Measurements from ENCODE around the gene FNTB. TPM values are rescaled to one million over a fixed set of nuclear protein-coding genes. Genes with fewer than 3 reads are reported as not detected.
A peak's percentile ranks its signal among the peaks of the same experiment; 100 is the strongest.

The FNTB gene
- total RNA-seq, 1 donor from 2014 or later: 18.0 TPM

GRCh38 chr14:64973826-64974225 is 12.9 kb upstream of the FNTB start:
- H3K27me3 ChIP-seq (ENCODE audit: control insufficient read depth, insufficient read depth, low read length): peaks cover 3% of the 10 kb centered on the region
- no peaks in the 10 kb centered on the region for H3K36me3 ChIP-seq (ENCODE audit: control insufficient read depth, insufficient read depth, low read length)
- no peak overlapping the region for H3K4me3 ChIP-seq (ENCODE audit: low read depth, low read length)
- TF ChIP-seq CTCF (IDR thresholded peaks at IDR 0.05; ENCODE audit: insufficient read depth, low read length, poor library complexity, severe bottlenecking): no peak
- no peak for DNase-seq (ENCODE audit: low read depth)

DNA sequence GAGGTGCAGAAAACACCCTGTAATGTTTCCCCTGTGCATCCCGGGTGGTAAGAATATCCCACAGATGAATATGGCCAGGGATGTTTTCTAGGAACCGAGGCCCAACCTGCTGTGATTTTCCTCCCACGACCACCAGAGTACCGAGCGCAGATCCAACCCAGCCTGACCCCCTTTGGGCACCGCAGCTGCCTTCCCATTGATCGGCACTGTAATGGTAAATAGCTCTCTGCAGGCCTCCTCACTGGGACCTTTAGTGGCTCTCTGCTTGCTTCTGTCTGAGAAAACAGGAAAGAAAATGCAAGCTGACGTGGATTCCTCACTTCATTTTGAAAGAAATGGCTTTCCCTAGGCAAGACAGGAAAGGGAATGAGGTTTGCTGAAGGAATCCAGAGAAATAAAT is 12.1 kb upstream of the FNTB start:
- Histone ChIP-seq H3K36me3 (ENCODE audit: control insufficient read depth, insufficient read depth, low read length) (no peaks in the 10 kb centered on the region), H3K4me3 (ENCODE audit: low read depth, low read length) (no peak overlapping the region), H3K27me3 (ENCODE audit: control insufficient read depth, insufficient read depth, low read length) (peaks cover 3% of the 10 kb centered on the region)
- DNase-seq (ENCODE audit: low read depth): no peak
- TF ChIP-seq CTCF (IDR thresholded peaks at IDR 0.05; ENCODE audit: insufficient read depth, low read length, poor library complexity, severe bottlenecking): no peak

DNA sequence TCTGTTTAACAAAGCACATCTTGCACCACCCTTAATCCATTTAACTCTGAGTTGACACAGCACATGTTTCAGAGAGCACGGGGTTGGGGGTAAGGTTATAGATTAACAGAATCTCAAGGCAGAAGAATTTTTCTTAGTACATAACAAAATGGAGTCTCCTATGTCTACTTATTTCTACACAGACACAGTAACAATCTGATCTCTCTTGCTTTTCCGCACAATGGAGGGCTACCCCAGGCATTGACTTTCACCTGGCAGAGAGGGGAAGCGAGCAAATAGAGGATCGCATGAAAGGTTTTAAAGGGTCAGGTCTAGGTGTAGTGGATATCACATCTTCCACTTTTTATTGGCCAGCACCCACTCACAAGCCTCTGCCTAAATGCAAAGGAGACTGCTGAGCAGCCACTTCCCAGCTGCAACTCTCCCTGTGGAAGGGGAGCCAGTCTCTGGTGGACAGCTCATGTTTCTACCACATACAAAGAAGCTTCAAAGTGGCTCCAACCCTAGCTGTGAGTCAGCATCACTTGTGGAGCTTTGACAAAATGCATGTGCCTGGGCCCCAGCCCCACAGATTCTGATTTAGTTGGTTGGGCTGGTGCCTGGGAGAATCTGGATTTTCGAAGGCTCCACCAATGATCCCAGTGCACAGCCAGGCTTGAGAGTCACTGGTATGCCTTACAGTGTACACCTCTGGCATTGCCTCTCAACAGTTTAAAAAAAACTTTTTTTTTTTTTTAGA is 7.2 kb upstream of the FNTB start:
- no peaks in the 10 kb centered on the region for H3K27me3 ChIP-seq (ENCODE audit: control insufficient read depth, insufficient read depth, low read length)
- no peak overlapping the region for H3K4me3 ChIP-seq (ENCODE audit: low read depth, low read length)
- no peak for DNase-seq (ENCODE audit: low read depth)
- no peak for TF ChIP-seq CTCF (IDR thresholded peaks at IDR 0.05; ENCODE audit: insufficient read depth, low read length, poor library complexity, severe bottlenecking)
- H3K36me3 ChIP-seq (ENCODE audit: control insufficient read depth, insufficient read depth, low read length): no peaks in the 10 kb centered on the region

DNA sequence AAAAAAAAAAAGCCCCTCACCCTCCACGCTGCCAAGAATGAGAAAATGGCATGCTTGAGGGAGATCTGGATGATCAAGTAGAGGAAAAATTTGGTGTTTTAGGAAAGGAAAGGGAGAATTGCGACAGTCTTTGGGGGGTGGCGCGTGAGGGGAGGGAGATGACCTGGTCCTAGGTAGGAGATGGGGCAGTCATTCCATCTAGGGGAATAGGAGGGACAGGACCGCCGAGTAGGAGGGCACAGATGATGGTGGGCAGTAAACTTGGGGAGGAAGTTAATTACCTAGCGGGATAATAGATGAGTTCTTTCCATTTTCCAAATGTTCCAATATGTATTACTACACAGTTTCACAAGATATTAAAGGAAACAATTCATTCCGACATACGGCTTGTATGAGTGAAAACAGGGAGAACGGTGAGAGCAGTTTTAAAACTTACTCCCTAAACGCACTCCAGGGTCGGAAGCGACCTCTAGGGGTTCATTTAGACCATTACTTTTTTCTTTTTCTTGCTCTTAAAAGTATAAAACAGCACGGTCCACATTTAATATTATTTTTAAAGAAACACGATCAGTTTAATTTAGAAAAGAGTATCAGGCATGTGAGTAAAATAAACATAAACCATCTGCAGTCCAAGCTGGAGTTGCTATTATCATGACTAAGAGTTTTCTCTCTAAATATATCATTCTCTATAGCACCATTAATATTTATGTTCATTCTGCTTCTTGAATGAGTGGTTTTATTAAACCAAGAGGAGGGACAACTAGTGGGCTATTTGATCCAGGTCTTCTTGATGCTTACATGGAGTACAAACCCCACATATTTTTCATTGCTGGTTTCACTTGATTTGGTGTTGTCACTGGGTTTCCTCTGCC is 3.0 kb upstream of the FNTB start:
- no peak for DNase-seq (ENCODE audit: low read depth)
- H3K36me3 ChIP-seq (ENCODE audit: control insufficient read depth, insufficient read depth, low read length): no peaks in the 10 kb centered on the region
- peak; percentile 68 for TF ChIP-seq CTCF (IDR thresholded peaks at IDR 0.05; ENCODE audit: insufficient read depth, low read length, poor library complexity, severe bottlenecking)
- H3K4me3 ChIP-seq (ENCODE audit: low read depth, low read length): peak overlapping the region; percentile 30
- H3K27me3 ChIP-seq (ENCODE audit: control insufficient read depth, insufficient read depth, low read length): no peaks in the 10 kb centered on the region

DNA sequence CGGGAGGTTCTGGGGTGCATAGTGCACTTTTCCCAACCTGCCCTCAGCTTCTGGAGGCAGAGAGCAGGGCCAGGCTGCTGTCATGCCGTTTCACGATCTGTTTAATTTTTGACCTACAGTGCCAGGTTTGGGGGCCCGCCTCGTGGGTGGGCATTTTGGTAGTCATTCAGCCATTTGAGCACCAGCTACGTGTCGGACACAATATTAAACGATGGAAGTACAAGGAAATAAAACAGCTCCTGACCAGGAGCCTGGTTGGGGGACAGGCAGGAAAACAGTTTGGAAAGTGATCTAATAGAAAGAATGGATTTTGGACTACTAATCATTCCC is 708 bp downstream of the FNTB start:
- Histone ChIP-seq H3K27me3 (ENCODE audit: control insufficient read depth, insufficient read depth, low read length) (no peaks in the 10 kb centered on the region), H3K4me3 (ENCODE audit: low read depth, low read length) (peak overlapping the region; percentile 77), H3K36me3 (ENCODE audit: control insufficient read depth, insufficient read depth, low read length) (no peaks in the 10 kb centered on the region)
- no peak for DNase-seq (ENCODE audit: low read depth)
- TF ChIP-seq CTCF (IDR thresholded peaks at IDR 0.05; ENCODE audit: insufficient read depth, low read length, poor library complexity, severe bottlenecking): no peak

Data from kidney epithelial cell (primary cell).